Osteoblast (primary cell): Measurements from ENCODE around the gene MRPS25. TPM values are rescaled to one million over a fixed set of nuclear protein-coding genes. Genes with fewer than 3 reads are reported as not detected.
A peak's percentile ranks its signal among the peaks of the same experiment; 100 is the strongest.

Experiments used
- DNase-seq: peaks from one replicate; pipeline ENCODE4 v3.0.0; 2011; ENCODE audit warnings: low spot score, mixed read lengths; ENCODE audit not compliant: insufficient read length; ENCODE audit errors: missing footprints
- H2AFZ ChIP-seq: 2 replicates; pipeline ENCODE4 v1.6.0; 2011; ENCODE audit warnings: mild to moderate bottlenecking, low read length
- H3K27ac ChIP-seq: 2 replicates; pipeline ENCODE4 v1.5.1; 2011; ENCODE audit warnings: mild to moderate bottlenecking, low read depth, low read length, moderate library complexity
- H3K27me3 ChIP-seq: 2 replicates; pipeline ENCODE4 v1.6.0; 2012; ENCODE audit warnings: mild to moderate bottlenecking, control low read depth, inconsistent platforms, low read length, moderate library complexity; ENCODE audit not compliant: insufficient read depth
- H3K36me3 ChIP-seq: 2 replicates; pipeline ENCODE4 v1.5.1; 2011; ENCODE audit warnings: mild to moderate bottlenecking, low read length, control low read depth, moderate library complexity; ENCODE audit not compliant: insufficient read depth
- H3K4me1 ChIP-seq: 2 replicates; pipeline ENCODE4 v1.5.1; 2011; ENCODE audit warnings: mild to moderate bottlenecking, low read length, control low read depth, moderate library complexity; ENCODE audit not compliant: insufficient read depth
- H3K4me2 ChIP-seq: 2 replicates; pipeline ENCODE4 v1.6.0; 2011; ENCODE audit warnings: mild to moderate bottlenecking, low read length; ENCODE audit not compliant: insufficient read depth
- H3K4me3 ChIP-seq: fragments of 200-600 bp; sonication (generic); 3 replicates; pipeline ENCODE4 v1.5.1; 2012; ENCODE audit warnings: mild to moderate bottlenecking, low read length, inconsistent platforms; ENCODE audit not compliant: insufficient read depth
- H3K79me2 ChIP-seq: 2 replicates; pipeline ENCODE4 v1.6.0; 2012; ENCODE audit warnings: mild to moderate bottlenecking, low read length, control low read depth, inconsistent platforms; ENCODE audit not compliant: insufficient read depth
- H3K9me3 ChIP-seq: 2 replicates; pipeline ENCODE4 v1.5.1; 2011; ENCODE audit warnings: low read depth, low read length, control low read depth
- H4K20me1 ChIP-seq: 2 replicates; pipeline ENCODE4 v1.6.0; 2012; ENCODE audit warnings: mild to moderate bottlenecking, low read length, control low read depth; ENCODE audit not compliant: insufficient read depth
- total RNA-seq: library from RNA; depleted of rRNA; stranded (reverse); fragments of >200 nt; gene quantifications from 2 replicates; pipeline ENCODE4 v1.2.3, GENCODE V29; 2012
- TF ChIP-seq, protein P1 (sequence below): IDR thresholded peaks from 2 replicates; pipeline ENCODE4 v1.5.1; 2011; ENCODE audit warnings: mild to moderate bottlenecking, low read depth, low read length, moderate library complexity; ENCODE audit errors: extremely low read depth

The MRPS25 gene
- total RNA-seq, 1 donor: 11.2 TPM

DNA sequence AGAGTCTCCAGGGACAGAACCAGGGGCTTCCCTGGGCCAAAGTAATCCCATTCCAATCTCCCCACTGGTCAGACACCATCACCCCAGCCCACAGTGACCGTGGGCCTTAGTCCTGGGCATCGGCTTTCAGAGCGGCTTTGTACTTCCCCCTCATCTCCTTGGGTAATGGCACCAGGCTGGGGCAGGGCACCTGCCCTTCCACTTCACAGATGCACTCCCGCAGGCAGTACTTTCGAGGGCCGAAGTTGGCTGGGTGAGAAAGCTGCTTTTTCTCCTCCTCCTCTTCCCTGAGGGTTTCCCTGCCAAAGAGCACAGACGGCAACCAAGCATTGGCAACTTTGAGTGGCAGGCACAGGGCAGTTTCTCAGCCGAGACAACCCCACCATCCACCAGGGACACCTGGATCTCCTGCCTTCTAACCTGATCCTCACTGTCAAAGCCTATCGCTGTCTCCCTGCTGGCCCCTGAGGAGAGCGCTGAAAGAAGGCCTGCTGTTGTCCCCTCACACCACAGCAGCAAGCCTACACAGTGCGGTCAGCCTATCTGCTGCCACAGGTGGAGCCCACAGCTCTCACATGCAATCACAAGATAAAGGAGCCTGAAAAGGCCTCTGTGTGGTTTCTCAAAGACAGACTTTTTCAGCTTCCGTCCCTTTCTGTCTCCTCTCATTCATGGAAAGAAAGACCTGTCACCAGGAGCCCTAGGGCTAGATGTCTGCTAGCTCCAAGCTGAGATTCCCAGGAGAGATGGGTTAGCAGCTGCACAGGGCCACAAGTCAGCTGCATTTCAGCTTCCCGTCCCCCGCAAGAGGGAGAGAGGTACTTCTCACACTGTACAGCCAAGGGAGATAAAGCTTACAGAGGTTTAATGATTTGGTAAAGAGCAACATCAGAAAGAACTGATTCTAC, 12.5 kb downstream of the MRPS25 start:
- Histone ChIP-seq H3K79me2 (peaks cover 71% of the 10 kb centered on the region), H3K4me2 (no peak overlapping the region), H3K36me3 (peaks cover 57% of the 10 kb centered on the region), H4K20me1 (peaks cover 5% of the 10 kb centered on the region), H3K4me3 (no peak overlapping the region), H3K27ac (no peak overlapping the region), H2AFZ (no peak overlapping the region), H3K9me3 (no peaks in the 10 kb centered on the region), H3K4me1 (no peaks in the 10 kb centered on the region), H3K27me3 (no peaks in the 10 kb centered on the region)
- DNase-seq: no peak
- TF ChIP-seq, protein P1, sequence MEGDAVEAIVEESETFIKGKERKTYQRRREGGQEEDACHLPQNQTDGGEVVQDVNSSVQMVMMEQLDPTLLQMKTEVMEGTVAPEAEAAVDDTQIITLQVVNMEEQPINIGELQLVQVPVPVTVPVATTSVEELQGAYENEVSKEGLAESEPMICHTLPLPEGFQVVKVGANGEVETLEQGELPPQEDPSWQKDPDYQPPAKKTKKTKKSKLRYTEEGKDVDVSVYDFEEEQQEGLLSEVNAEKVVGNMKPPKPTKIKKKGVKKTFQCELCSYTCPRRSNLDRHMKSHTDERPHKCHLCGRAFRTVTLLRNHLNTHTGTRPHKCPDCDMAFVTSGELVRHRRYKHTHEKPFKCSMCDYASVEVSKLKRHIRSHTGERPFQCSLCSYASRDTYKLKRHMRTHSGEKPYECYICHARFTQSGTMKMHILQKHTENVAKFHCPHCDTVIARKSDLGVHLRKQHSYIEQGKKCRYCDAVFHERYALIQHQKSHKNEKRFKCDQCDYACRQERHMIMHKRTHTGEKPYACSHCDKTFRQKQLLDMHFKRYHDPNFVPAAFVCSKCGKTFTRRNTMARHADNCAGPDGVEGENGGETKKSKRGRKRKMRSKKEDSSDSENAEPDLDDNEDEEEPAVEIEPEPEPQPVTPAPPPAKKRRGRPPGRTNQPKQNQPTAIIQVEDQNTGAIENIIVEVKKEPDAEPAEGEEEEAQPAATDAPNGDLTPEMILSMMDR: no peak

DNA sequence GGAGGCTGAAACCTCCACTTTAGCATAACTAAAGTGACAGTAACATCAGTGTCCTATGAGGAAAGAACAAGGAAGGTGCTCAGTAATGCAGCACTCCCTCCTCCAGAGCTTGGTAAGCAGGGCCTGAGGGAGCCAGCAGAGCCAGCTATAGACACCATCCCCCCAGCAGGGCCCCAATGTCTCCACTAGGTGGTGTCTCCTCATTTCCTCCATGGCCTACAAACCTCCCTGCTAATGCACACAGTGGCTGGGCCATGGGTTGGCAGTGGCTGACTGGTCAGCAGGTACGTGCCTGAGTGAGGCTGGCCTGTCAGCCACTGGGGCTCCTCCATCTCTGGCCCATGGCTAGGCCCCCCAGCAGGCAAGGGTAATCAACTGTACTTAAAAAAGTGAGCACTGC, 13.6 kb downstream of the MRPS25 start:
- peak; percentile 85 for DNase-seq
- H2AFZ ChIP-seq: no peak overlapping the region
- H3K27ac ChIP-seq: peak overlapping the region; percentile 23
- no peak overlapping the region for H3K4me2 ChIP-seq
- H3K4me1 ChIP-seq: no peaks in the 10 kb centered on the region
- no peaks in the 10 kb centered on the region for H3K9me3 ChIP-seq
- no peak overlapping the region for H3K4me3 ChIP-seq
- H3K27me3 ChIP-seq: no peaks in the 10 kb centered on the region
- H3K36me3 ChIP-seq: peaks cover 62% of the 10 kb centered on the region
- H4K20me1 ChIP-seq: peaks cover 5% of the 10 kb centered on the region
- H3K79me2 ChIP-seq: peaks cover 60% of the 10 kb centered on the region
- TF ChIP-seq, protein P1: peak; percentile 77

GRCh38 chr3:15050405-15051092, 14.6 kb downstream of the MRPS25 start:
- no peaks in the 10 kb centered on the region for H3K9me3 ChIP-seq
- H3K4me3 ChIP-seq: no peak overlapping the region
- DNase-seq: no peak
- H3K27me3 ChIP-seq: no peaks in the 10 kb centered on the region
- no peaks in the 10 kb centered on the region for H3K4me1 ChIP-seq
- peaks cover 52% of the 10 kb centered on the region for H3K79me2 ChIP-seq
- H3K4me2 ChIP-seq: no peak overlapping the region
- H4K20me1 ChIP-seq: peaks cover 5% of the 10 kb centered on the region
- H3K27ac ChIP-seq: no peak overlapping the region
- peaks cover 66% of the 10 kb centered on the region for H3K36me3 ChIP-seq
- no peak overlapping the region for H2AFZ ChIP-seq
- TF ChIP-seq, protein P1: no peak

GRCh38 chr3:15049584-15049983, 15.5 kb downstream of the MRPS25 start:
- Histone ChIP-seq H3K27ac (no peak overlapping the region), H2AFZ (no peak overlapping the region), H3K4me3 (no peak overlapping the region), H3K36me3 (peaks cover 76% of the 10 kb centered on the region), H3K4me2 (no peak overlapping the region), H3K27me3 (no peaks in the 10 kb centered on the region), H3K79me2 (peaks cover 48% of the 10 kb centered on the region), H3K9me3 (no peaks in the 10 kb centered on the region), H4K20me1 (peaks cover 2% of the 10 kb centered on the region), H3K4me1 (no peaks in the 10 kb centered on the region)
- no peak for DNase-seq
- TF ChIP-seq, protein P1: no peak
